Measurements from ENCODE around the gene SEC16B. TPM values are rescaled to one million over a fixed set of nuclear protein-coding genes. Genes with fewer than 3 reads are reported as not detected.
"Not testable (repeated sequence)": the region's sequence is repeated elsewhere in the genome, so short reads cannot be mapped to it uniquely, and the experiment has no call there.

The SEC16B gene
- total RNA-seq, 1 donor from 2014 or later = 3.1 TPM

GRCh38 chr1:177998696-177999631, 29.1 kb upstream of the SEC16B start:
- Mint-ChIP-seq H3K4me1 (peaks cover 31% of the 10 kb centered on the region), H3K36me3 (no peaks in the 10 kb centered on the region), H3K4me3 (no peak overlapping the region), H3K27me3 (ENCODE audit: low read depth) (no peaks in the 10 kb centered on the region), H3K9me3 (no peaks in the 10 kb centered on the region), H3K27ac (no peak overlapping the region)
- DNase-seq (ENCODE audit: low spot score in 2 of 2, unreplicated experiment in 2 of 2) = no peak
- TF ChIP-seq CTCF (IDR thresholded peaks at IDR 0.05; ENCODE audit: unreplicated experiment) = no peak

GRCh38 chr1:177996957-177997356, 27.1 kb upstream of the SEC16B start:
- no peak overlapping the region for H3K27ac Mint-ChIP-seq
- H3K4me1 Mint-ChIP-seq = peaks cover 18% of the 10 kb centered on the region
- no peak overlapping the region for H3K4me3 Mint-ChIP-seq
- H3K9me3 Mint-ChIP-seq = no peaks in the 10 kb centered on the region
- DNase-seq (ENCODE audit: low spot score in 2 of 2, unreplicated experiment in 2 of 2) = no peak
- H3K27me3 Mint-ChIP-seq (ENCODE audit: low read depth) = no peaks in the 10 kb centered on the region
- H3K36me3 Mint-ChIP-seq = no peaks in the 10 kb centered on the region
- TF ChIP-seq CTCF (IDR thresholded peaks at IDR 0.05; ENCODE audit: unreplicated experiment) = no peak

DNA sequence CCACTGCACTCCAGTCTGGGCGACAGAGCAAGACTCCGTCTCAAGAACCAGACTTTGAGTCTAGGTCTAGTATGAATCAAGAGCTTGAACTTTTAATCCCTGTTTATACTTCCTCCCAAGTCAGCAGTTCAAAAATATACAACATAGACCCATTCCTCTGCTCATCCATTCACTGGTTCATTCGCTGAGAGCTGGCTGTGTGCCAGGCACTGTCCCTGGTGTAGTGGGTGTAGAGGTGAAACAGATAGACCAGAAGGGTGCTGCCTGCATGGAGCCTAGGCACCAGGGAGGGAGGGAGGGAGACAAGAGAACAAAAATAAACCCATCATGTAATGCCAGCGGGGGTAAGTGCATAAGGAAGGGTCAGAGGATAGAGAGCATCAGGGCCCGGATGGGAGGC, 25.5 kb upstream of the SEC16B start:
- Mint-ChIP-seq H3K4me3 (no peak overlapping the region), H3K4me1 (peaks cover 4% of the 10 kb centered on the region), H3K36me3 (no peaks in the 10 kb centered on the region), H3K27me3 (ENCODE audit: low read depth) (no peaks in the 10 kb centered on the region), H3K27ac (no peak overlapping the region), H3K9me3 (no peaks in the 10 kb centered on the region)
- no peak for TF ChIP-seq CTCF (IDR thresholded peaks at IDR 0.05; ENCODE audit: unreplicated experiment)
- no peak for DNase-seq (ENCODE audit: low spot score in 2 of 2, unreplicated experiment in 2 of 2)

GRCh38 chr1:177986281-177986680, 16.4 kb upstream of the SEC16B start:
- DNase-seq (ENCODE audit: low spot score in 2 of 2, unreplicated experiment in 2 of 2); H3K4me3 Mint-ChIP-seq; H3K27ac Mint-ChIP-seq; H3K27me3 Mint-ChIP-seq (ENCODE audit: low read depth); H3K4me1 Mint-ChIP-seq; H3K36me3 Mint-ChIP-seq: not testable (repeated sequence)
- peaks cover 25% of the 10 kb centered on the region for H3K9me3 Mint-ChIP-seq

- DNase-seq (ENCODE audit: low spot score in 2 of 2, unreplicated experiment in 2 of 2) = no peak
- Mint-ChIP-seq H3K27ac (no peak overlapping the region), H3K27me3 (ENCODE audit: low read depth) (peaks cover 3% of the 10 kb centered on the region), H3K36me3 (peaks cover 3% of the 10 kb centered on the region), H3K9me3 (peaks cover 19% of the 10 kb centered on the region), H3K4me1 (peaks cover 13% of the 10 kb centered on the region), H3K4me3 (no peak overlapping the region)
- no peak for TF ChIP-seq CTCF (IDR thresholded peaks at IDR 0.05; ENCODE audit: unreplicated experiment)
Observed at GRCh38 chr1:177984761-177985160, 14.9 kb upstream of the SEC16B start.

- TF ChIP-seq CTCF (IDR thresholded peaks at IDR 0.05; ENCODE audit: unreplicated experiment) = no peak
- Mint-ChIP-seq H3K4me1 (peaks cover 13% of the 10 kb centered on the region), H3K9me3 (peaks cover 13% of the 10 kb centered on the region), H3K27me3 (ENCODE audit: low read depth) (peaks cover 3% of the 10 kb centered on the region), H3K36me3 (no peaks in the 10 kb centered on the region), H3K27ac (peak overlapping the region; percentile 31), H3K4me3 (peak overlapping the region; percentile 43)
- DNase-seq (ENCODE audit: low spot score in 2 of 2, unreplicated experiment in 2 of 2) = no peak
Observed at GRCh38 chr1:177984136-177984525, 14.3 kb upstream of the SEC16B start.
